ENCODE results near the gene PRKAA1. TPM values are rescaled to one million over a fixed set of nuclear protein-coding genes. Genes with fewer than 3 reads are reported as not detected.

PRKAA1 gene
- total RNA-seq, 1 donor = 132 TPM

DNA sequence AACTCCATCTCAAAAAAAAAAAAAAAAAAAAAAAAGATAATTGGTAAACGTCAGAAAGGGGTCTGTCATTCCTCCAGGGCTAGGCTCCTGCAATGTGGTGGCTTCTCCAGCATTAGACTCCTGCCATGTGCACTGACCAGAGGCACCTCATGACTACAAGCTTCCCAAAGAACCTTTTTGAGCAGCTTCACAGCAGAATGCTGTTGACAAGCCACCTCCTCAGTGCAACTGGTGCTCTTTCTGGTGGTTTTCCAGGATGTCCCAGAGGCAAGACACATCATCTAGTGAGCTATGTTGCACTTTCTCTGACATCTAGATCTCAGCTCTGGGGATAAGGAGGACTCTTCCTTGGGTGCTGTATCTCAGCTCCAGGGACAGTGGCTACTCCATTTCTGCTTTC lies 25.3 kb upstream of the PRKAA1 start:
- no peak overlapping the region for H3K4me3 ChIP-seq (ENCODE audit: low read depth, low read length)

GRCh38 chr5:40813698-40814281 lies 15.6 kb upstream of the PRKAA1 start:
- TF ChIP-seq, protein P1, sequence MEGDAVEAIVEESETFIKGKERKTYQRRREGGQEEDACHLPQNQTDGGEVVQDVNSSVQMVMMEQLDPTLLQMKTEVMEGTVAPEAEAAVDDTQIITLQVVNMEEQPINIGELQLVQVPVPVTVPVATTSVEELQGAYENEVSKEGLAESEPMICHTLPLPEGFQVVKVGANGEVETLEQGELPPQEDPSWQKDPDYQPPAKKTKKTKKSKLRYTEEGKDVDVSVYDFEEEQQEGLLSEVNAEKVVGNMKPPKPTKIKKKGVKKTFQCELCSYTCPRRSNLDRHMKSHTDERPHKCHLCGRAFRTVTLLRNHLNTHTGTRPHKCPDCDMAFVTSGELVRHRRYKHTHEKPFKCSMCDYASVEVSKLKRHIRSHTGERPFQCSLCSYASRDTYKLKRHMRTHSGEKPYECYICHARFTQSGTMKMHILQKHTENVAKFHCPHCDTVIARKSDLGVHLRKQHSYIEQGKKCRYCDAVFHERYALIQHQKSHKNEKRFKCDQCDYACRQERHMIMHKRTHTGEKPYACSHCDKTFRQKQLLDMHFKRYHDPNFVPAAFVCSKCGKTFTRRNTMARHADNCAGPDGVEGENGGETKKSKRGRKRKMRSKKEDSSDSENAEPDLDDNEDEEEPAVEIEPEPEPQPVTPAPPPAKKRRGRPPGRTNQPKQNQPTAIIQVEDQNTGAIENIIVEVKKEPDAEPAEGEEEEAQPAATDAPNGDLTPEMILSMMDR (IDR thresholded peaks at IDR 0.05; ENCODE audit: insufficient read depth, low read depth, low read length) = no peak
- no peak for DNase-seq (ENCODE audit: low read depth)
- no peak overlapping the region for H3K4me3 ChIP-seq (ENCODE audit: low read depth, low read length)

More for the DNA sequence above, 25.3 kb upstream of the PRKAA1 start:
- no peak for DNase-seq (ENCODE audit: low read depth)
- TF ChIP-seq, protein P1 (IDR thresholded peaks at IDR 0.05; ENCODE audit: insufficient read depth, low read depth, low read length) = no peak

DNA sequence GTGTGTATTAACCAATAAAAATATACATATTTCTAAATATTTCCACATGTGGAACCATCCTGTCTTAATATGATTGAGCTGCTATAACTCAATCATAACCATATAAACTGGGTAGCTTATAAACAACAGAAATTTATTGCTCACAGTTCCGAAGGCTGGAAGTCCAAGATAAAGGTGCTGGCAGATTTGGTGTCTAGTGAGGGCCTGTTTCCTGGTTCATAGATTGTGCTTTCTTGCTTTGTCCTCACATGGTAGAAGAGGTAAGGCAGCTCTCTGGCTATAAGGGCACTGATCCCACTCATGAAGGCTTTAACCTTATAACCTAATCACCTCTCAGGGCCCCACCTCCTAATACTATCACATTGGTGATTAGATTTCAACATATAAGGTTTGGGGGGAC lies 14.0 kb upstream of the PRKAA1 start:
- TF ChIP-seq, protein P1 (IDR thresholded peaks at IDR 0.05; ENCODE audit: insufficient read depth, low read depth, low read length) = no peak
- H3K4me3 ChIP-seq (ENCODE audit: low read depth, low read length) = no peak overlapping the region
- no peak for DNase-seq (ENCODE audit: low read depth)

DNA sequence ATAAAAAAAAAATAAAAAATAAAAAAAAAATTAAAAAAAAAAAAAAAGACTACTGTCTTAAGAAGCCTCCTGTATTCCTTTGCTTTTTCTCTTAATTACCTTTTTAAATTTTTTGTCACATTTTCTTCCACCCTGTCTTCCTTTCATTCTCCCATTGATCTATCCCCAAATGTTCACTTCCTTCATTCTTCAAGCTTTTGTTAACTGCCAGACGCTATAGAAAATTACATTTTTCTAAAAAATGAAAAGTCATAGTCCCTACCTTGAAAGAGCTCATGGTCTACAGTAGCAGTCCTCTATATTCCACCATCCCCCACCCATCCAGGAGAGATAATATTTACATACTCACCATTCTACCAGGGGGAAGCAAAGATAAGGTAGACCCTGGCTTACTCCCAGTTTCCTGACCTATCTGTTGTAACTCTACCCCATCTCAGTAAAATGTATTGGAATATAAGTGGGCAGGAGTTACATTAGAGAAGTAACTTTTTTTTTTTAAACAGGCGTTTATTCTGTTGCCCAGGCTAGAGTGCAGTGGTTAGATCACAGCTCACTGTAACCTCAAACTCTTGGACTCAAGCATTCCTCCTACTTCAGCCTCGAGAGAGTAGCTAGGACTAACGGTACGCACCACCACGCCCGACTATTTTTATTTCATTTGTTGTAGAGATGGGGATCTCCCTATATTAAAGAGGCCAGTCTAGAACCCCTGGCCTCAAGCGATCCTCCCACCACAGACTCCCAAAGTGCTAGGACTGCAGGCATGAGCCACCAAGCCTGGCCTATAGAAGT lies 3.8 kb upstream of the PRKAA1 start:
- no peak for DNase-seq (ENCODE audit: low read depth)
- TF ChIP-seq, protein P1 (IDR thresholded peaks at IDR 0.05; ENCODE audit: insufficient read depth, low read depth, low read length) = no peak
- no peak overlapping the region for H3K4me3 ChIP-seq (ENCODE audit: low read depth, low read length)

DNA sequence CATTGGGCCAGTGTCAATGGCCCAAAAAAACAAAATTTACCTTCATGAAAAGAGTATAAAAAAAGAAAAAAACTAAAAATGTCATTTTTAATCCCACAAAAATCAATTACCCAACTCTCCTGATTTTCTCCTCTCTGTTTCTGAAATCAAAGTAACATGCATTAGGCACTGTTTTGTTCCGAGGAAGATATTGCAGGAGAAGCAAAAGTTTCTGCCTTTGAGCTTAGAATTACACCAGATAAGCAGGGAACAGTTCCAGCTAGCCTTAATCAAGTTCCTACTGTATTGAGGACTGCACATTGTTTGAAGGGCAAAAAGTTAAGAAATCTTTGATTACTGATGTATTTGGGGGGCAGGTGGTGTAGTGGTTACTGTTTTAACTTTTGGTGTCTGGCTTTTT lies 1.1 kb upstream of the PRKAA1 start:
- peak overlapping the region; percentile 75 for H3K4me3 ChIP-seq (ENCODE audit: low read depth, low read length)
- TF ChIP-seq, protein P1 (IDR thresholded peaks at IDR 0.05; ENCODE audit: insufficient read depth, low read depth, low read length) = no peak
- no peak for DNase-seq (ENCODE audit: low read depth)

- peak overlapping the region; percentile 75 for H3K4me3 ChIP-seq (ENCODE audit: low read depth, low read length)
- TF ChIP-seq, protein P1 (IDR thresholded peaks at IDR 0.05; ENCODE audit: insufficient read depth, low read depth, low read length) = peak; percentile 1
- DNase-seq (ENCODE audit: low read depth) = peak; percentile 62
These were observed 632 bp upstream of the PRKAA1 start for GRCh38 chr5:40798801-40799210.

All from fibroblast of villous mesenchyme (primary cell).